AG09309 (cell line): ENCODE data around the gene POU3F1.

Experiments
- DNase-seq: peaks from one replicate; pipeline ENCODE4 v3.0.0-alpha.2; 2010; ENCODE audit warnings: low read depth
- H3K4me3 ChIP-seq: 2 replicates; pipeline ENCODE4 v1.5.1; 2011; ENCODE audit warnings: mild to moderate bottlenecking, low read depth, low read length, moderate library complexity; ENCODE audit not compliant: control insufficient read depth
- CTCF ChIP-seq: IDR thresholded peaks from 2 replicates; pipeline ENCODE4 v1.5.1; 2011; ENCODE audit warnings: mild to moderate bottlenecking, low read depth, low read length, inconsistent platforms; ENCODE audit not compliant: insufficient read depth, control insufficient read depth; ENCODE audit errors: missing control alignments

POU3F1 gene

GRCh38 chr1:38006008-38006828 lies 40.4 kb downstream of the POU3F1 start:
- no peak for DNase-seq
- TF ChIP-seq CTCF, result no peak
- no peak overlapping the region for H3K4me3 ChIP-seq

GRCh38 chr1:38005195-38006007 lies 41.2 kb downstream of the POU3F1 start, which contains the start of gene FHL3:
TSS of gene FHL3 (minus strand) at chr1:38005514. CDS start at chr1:37999412, 6,102 bp downstream.
- TF ChIP-seq CTCF, result no peak
- DNase-seq, result no peak
- peak within 1 kb of the TSS; percentile 68 for H3K4me3 ChIP-seq

GRCh38 chr1:38004284-38005108 lies 42.1 kb downstream of the POU3F1 start:
- peak overlapping the region; percentile 68 for H3K4me3 ChIP-seq
- no peak for TF ChIP-seq CTCF
- DNase-seq, result no peak

- no peak for TF ChIP-seq CTCF
- H3K4me3 ChIP-seq, result peak overlapping the region; percentile 68
- no peak for DNase-seq
These were observed 43.0 kb downstream of the POU3F1 start for GRCh38 chr1:38003261-38004250.

- no peak for DNase-seq
- H3K4me3 ChIP-seq, result no peak overlapping the region; the same call in 1 of the 2 replicates
- TF ChIP-seq CTCF, result no peak
These were observed 45.8 kb downstream of the POU3F1 start for GRCh38 chr1:38000529-38001455.
